GM18520 (cell line): ENCODE measurements around the gene ENTPD2.

Experiments used
- ATAC-seq: cut with Tn5 transposase; IDR thresholded peaks from one replicate; pipeline ENCODE4 v1.9.1; 2021; ENCODE audit not compliant: unreplicated experiment

The ENTPD2 gene

DNA sequence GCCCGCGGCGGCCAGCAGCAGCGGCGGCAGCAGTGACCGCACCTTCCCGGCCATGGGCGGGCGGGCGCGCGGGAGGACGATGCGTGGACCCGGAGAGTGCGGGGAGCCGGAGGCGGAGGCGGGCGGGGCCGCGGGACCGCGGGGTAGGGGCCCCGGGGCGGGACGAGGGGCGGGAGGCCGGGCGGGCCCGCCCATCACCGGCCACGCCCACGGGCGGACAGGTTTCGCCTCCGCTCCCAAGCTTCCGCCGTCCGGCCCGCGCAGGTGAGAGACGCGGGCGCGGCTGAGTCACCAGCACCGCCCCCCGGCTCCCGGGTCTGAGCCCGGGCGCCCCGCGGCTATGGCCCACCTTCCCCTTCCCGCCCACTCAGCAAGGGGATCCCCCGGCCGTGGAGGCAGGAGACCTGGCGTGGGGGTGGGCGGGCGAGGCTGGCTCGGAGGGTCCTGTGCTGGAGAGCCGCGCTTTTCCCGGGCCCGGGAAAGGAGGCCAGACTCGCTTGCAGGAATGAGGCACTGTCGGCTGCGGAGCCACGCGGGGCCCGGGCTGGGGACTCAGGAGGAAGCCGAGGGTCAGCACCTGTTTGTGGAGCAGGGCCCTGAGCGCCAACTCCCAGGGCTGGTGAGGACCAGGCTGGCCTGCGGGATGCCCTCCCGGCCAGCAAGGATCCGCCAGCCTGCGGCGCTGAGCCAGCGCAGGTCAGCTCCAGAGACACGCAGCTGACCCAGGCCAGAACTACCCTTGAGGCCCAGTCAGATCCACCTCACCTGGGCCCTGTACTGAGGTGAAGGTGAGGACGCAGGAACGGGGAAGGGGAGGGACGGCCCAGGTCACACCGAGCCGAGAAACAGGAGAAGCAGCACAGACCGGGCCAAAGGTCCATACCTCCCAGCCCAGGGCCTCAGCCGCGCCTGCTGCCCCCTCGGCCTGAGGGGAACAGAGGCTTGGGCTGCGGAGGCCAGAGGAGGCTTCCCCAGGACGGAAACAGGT lies at the start of gene ENTPD2:
Gene ENTPD2, minus strand, starts transcription at position 118 of the 988 bp plus-strand sequence. Its CDS starts 64 bp downstream, at position 54.
- ATAC-seq, result no peak

DNA sequence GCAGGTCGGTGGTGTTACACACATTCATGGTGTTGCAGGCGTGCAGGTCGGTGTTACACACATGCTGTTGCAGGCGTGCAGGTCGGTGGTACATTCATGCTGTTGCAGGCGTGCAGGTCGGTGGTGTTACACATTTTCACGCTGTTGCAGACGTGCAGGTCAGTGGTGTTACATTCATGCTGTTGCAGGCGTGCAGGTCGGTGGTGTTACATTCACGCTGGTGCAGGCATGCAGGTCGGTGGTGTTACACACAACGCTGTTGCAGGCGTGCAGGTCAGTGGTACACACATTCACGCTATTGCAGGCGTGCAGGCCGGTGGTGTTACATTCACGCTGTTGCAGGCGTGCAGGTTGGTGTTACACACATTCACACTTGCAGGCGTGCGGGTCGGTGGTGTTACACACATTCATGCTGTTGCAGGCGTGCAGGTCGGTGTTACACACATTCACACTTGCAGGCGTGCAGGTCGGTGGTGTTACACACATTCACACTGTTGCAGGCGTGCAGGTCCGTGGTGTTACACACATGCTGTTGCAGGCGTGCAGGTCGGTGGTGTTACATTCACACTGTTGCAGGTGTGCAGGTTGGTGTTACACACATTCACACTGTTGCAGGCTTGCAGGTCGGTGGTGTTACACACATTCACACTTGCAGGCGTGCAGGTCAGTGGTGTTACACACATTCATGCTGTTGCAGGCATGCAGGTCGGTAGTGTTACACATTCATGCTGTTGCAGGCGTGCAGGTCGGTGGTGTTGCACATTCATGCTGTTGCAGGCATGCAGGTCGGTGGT lies 49.5 kb upstream of the ENTPD2 start:
- no peak for ATAC-seq

DNA sequence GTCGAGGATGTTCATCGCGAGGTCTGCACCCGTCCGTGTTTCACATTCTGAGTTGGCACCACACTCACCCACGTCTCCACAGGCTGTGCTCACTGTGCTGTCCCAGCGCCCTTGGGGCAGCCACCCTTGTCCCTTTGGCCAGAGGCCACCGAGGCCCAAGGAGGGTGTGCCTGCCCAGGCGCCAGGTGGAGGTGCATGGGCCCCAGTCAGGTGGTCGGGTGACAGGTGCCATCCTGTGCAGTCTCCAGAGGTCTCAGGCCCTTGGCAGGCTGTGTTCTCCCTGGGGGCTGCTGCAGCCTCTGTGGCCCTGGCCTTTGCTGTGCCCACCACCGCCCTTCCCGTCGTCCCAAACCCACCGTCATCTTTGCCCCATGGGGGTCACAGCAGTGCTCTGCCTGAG lies 45.4 kb upstream of the ENTPD2 start:
- no peak for ATAC-seq

DNA sequence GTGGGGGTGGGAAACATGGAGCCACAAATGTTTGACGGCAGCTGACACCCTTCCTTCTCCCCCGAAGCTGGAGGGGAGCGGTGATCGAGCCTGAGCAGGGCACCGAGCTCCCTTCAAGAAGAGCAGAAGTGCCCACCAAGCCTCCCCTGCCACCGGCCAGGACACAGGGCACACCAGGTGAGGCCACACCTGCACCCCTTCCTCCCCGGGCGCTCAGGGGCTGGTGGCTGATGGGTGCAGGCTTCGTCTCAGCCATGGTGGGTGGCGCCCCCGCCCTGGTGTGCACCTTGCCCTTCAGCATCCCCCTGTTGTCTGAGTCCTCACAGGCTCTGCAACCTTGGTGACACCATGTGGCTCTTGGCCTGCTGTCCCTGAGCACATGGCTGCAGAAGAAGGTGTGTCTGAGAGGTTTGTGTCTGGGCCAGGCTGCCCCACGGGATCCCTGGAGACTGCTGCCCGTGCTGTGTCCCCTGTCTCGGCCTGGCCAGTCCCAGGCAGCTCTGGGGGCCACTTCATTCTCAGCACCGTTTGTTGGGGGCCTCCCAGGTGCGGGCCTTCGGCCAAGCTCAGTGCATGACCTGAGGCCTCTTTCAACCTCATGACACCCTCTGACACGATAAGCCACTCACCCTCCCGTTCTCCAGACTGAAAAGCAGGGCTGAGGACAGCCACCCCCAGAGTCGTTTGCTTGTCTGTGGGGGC lies 44.1 kb upstream of the ENTPD2 start:
- ATAC-seq, result no peak

DNA sequence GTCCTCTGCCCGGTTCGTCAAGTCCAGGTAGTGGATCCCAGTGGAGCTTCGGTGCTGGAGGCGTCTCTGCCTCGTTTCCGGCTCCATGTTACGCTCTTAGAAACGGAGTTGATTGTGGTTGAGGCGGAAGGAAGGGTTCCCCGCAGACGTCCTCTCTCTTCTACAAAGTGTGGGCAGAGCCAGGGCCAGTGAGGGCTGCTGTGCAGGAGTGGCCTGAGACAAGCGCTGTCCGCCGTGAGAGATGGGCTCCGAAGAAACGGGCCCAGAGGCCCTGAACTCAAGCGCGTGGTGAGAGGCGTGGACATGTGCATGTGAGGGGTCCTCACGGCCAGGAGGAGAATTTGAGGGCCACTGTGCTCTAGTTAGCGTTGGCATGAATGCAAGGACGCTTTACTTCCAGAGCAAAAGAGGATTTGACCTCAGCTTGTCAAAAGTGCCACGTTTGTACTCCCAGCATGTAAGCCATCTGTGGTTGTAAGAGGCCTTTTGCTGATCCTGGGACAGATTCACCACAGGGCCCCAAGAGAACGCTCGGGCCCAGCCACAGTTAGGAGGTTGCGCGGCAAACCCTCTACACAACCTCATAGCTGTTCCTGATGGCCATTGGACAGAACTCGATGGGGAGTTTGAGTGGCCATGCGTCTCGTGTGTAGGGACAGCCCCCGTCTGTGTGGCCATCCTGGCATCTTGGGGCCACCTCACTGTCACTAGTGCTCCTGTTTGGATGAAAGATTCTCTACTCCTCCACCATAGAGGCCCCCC lies 43.1 kb upstream of the ENTPD2 start:
- ATAC-seq, result no peak

DNA sequence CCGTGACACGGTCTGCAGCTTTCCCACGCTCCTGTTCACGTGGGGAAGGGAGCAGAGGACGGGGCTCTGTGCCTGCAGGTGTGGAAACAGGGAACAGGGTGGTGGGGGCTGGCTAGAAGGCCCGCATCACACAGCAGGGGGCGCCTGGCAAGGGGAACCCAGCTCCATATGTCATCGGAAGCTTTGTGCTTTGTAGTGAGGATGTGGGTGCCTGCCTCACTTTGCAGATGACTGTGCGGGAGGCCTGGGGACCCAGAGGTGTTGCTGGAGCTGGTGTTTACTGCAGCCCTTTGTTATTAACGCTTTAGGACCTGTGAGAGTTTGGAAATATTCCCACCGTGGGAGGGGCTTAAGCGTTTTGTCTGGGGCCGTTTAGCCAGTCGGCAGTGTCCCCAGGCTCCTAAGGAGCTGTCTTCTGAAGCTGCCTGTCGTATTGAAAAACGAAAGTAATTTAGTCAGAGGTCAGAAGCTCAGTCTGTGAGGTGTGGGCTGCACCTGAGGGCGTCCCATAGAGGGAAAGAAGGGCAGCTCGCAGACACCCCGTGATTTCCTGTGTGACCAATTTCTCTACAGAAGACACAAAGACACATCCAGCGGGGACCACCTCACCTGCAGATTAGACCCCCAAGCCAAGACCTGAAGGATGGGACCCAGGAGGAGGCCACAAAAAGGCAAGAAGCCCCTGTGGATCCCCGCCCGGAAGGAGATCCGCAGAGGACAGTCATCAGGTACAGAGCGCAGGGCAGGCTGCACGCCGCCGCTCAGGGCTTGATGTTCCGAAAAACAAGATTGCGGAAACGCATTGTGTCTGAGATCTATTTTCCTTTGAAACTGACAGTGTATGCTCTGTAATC lies 42.0 kb upstream of the ENTPD2 start:
- ATAC-seq, result peak; percentile 62

DNA sequence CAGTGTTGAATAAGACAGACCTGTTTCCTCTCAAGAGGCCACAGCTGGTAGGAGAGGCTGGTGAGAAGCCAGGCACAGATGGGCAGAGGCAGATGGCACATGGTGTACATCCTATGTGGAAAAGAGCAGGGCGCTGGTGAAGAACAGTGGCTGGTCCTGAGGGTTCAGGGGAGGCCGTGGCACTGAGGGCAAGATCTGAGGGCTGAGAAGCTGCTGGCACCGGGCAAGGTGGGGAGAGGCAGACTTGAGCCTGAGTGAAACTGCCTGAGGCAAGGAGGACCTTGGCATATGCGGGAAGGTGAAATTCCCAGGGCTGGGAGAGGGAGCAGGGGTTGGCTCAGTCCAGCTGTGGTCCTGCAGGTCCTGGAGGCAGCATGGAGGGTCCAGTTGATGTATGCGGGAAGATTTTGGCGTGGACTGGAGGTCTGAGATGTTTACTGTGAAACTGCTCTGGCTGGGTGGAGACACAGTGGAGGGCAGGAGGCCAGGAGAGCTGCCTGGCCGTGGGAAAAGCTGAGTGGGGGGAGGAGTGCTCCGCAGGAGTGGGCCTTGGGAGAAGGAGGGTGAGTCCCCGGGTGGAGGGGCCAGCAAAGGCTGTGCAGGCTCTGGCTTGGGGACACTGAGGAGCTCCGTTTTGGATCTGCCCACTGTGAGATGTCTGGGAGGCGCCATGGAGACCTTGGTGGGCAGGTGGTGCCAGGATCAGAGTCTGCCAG lies 35.5 kb upstream of the ENTPD2 start:
- ATAC-seq, result no peak

DNA sequence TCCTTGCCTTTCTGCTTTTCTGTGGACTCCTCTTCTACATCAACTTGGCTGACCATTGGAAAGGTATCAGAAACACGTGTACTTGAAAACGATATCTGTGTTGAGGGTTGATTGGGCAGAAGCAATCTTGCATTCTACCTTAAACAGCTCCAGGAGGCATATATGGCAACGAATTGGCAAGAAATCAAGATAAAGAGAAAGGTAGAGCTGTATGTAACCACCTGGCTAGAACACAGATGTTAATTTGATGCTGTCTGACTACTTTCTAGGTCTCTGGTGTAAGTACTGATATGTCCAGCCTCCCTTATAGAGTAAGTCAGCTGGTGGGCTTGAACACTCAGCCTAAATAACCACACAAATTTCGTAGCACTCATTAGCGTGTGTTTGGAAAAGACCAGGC lies 34.3 kb upstream of the ENTPD2 start:
- no peak for ATAC-seq

DNA sequence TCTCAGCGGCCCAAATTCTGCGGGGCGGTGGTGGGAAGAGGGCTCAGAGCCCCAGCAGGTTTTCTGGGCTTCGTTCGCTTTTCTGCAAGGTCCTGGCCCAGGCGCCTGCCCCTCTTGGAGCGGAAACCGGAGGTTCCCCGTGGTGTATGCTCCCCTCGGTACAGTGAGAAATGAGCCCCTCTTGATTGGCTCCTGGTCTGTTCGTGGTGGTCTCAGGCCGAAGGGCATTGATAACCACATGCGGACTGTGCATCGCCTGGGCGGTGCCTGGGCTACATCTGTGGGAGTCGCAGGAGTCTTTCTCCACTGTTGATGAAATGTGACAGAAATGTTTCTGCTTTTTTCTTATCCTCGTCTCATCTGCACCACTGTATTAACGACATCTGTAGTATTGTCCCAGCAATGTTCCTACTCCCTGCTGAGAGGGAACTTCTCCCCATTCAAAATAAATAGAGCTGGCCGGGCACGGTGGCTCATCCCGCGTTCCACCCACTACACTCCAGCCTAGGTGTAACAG lies 33.6 kb upstream of the ENTPD2 start:
- ATAC-seq, result no peak

DNA sequence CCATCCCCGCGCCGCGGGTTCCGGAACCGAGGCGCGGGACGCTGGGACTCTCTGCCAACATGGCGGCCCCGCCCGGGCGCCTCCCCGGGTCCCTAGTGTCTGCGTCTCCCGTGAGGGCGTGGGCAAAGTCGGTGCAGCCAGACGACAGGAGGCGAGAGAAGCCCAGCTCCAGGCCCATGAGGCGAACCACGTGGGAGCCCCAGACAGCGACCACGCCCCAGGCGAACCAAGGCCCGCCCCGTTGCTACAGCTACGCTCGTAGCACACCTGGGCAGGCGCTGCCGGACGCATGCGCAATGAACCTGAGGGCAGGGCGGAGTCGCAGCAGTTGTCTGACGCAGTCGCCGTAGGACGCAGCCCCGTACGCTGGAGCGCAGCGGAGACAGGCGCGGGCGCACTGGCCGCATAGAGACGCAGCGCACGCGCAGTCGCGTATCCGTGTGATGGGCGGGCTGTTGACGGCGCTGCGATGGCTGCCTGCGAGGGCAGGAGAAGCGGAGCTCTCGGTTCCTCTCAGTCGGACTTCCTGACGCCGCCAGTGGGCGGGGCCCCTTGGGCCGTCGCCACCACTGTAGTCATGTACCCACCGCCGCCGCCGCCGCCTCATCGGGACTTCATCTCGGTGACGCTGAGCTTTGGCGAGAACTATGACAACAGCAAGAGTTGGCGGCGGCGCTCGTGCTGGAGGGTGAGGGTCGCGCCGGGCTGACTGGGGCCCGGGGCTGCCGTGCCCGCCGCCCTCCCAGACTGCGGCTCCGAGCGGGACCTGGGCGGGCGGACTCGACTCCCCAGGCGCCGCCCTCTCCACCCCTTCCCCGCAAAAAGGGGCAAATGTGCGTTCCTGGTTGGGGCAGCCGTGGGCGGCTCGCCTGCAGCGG lies 32.9 kb upstream of the ENTPD2 start, which contains the start of gene MAN1B1:
Gene MAN1B1, plus strand, starts transcription at position 455 of the 878 bp plus-strand sequence. Its CDS starts 15 bp downstream, at position 470.
- peak; percentile 69 for ATAC-seq

DNA sequence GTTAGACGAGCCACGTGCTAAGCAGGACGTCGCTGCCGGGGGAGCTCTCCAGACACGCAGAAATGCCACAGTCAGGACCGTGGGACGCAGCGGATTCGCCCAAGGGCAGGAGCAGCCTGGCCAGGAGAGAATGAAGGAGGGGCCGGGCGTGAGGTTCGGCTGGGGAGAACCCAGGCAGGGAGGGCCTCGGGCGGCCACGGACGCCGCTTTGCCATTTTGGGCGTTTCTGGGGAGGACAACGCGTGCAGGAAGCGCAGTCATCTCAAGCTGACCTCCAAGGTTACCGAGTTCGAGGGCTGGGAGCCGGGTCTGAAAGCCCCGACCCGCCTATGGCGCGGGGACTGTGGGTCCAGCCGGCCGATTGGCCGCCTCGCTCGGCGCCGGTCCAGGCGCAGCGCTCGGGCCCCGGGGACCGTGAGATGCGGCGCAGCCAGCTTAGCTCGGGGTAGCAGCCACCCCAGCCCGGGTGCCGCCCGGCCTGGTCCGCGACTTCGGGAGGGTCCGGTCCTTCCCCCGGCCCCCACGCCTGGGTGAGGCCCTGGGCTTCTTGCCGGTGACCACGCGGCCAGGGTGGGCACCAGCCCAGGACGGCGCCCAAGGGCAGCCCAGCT lies 32.2 kb upstream of the ENTPD2 start:
- no peak for ATAC-seq

DNA sequence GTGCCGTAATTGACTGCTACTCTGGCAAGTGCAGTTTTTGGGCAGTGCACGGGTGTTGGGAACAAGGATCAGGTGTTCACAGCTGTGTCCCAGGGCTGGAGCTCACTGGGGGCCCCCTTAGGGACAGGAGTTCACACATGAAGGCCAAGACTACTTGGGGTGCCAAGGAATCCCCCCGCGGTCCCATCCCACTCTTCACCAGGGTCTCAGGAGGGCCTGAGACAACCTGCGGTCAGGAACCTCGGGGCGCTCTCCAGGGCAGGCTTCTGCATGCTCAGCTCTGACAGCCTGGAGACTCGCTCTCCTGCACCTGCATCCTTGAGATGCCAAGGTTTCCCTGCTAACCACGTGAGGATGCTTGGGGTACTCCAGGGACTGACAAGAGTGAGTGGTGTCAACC lies 30.7 kb upstream of the ENTPD2 start:
- ATAC-seq, result no peak

DNA sequence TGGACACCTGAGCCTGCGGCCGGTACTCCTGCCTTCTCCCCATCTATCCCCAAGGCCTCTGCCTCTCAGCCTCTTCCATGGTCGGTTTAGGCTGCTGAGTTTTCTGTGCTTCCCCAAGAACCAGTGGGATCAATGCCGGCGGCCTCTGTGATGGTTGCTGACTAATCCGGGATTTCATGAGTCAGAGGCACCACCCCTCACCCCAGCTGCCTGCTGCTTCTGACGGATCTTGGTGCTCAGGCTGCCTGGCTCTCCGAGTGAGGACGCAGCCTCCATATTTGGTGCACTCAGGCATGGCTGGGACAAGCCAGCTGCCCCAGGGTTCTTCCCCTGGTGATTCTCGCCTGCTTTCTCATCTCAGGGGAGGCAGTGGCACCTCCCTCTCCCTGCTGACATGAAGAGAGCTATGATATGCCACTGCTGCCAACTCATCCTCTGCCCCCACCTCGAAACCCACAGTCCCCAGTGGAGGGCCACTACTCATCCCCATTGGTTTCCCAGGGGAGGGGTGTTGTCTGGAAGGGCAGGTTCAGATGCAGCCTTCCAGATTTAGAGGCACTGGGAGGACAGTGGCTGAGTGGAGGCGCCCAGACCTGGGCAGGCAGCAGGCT lies 29.6 kb upstream of the ENTPD2 start:
- no peak for ATAC-seq

DNA sequence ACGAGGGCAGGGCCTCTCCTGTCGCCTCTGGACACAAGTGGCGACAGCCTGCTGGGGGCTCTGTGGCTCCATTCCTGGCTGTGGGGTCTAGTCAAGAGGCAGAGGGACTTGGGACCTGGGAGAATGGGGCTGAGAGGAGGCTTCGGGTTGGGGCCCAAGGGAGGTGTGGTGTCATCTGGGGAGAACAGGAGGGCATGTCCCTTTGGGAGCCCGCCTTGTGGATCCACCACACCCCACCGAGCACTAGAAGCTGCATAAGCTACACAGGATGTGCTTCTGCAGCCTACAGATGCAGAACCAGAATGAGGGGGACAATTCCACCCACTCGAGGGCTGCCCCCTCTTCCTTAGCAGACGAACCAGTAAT lies 29.0 kb upstream of the ENTPD2 start:
- no peak for ATAC-seq

DNA sequence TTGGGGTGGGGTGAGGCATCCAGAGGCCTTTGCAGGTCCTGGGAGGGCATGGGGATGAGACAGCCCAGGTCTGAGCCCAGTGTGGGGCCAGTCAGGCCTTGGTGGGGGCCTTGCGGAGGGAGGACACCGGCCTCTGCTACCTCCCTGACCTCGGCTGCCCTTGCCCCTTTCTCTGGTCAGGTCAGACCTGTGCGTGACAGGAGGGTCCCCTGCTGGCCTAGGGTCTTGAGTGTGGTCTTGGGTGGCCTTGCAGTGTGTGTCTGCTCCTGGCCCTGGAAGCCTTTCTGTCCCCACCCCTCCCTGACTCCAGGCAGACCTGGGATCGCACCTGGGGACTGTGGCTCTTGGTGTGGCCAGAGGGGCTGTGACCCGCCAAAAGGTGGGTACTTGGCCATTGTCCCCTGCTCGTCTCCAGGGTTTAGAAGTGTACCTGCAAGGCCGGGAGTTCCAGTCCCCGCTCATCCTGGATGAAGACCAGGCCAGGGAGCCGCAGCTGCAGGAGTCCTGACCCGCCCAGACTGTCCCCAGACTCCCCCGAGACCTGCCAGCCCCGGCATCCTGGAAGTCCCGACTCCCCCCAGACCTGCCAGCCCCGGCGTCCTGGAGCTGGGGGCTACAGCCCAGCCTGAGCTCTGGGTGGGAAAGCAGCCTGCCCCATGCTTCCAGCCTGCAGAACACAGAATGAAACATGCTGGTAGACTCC lies 28.5 kb upstream of the ENTPD2 start:
- no peak for ATAC-seq
